A673 (cell line): ENCODE results near the gene POTEI.
"Not testable (repeated sequence)": the region's sequence is repeated elsewhere in the genome, so short reads cannot be mapped to it uniquely, and the experiment has no call there.

Experiments used
- CTCF ChIP-seq: fragments of 300-800, 200-600 bp; sonication (generic); conservative IDR thresholded peaks from 2 replicates; pipeline ENCODE4 v1.5.1; 2017; ENCODE audit warnings: low read depth, mild to moderate bottlenecking, antibody characterized with exemption, low read length, moderate library complexity, mixed read lengths
- EZH2 ChIP-seq: fragments of 200-600 bp; sonication (generic); IDR thresholded peaks from 2 replicates; pipeline ENCODE4 v1.6.1; 2017; ENCODE audit warnings: borderline replicate concordance, low read depth, mild to moderate bottlenecking, mixed read lengths, antibody characterized with exemption, low read length; ENCODE audit not compliant: poor library complexity, severe bottlenecking

- TF ChIP-seq CTCF, EZH2: not testable (repeated sequence)
These were observed 13.3 kb upstream of the POTEI start for GRCh38 chr2:130522390-130522789.
